HG02623 (cell line): Measurements from ENCODE around the gene CEP112.
"Not testable (repeated sequence)": the region's sequence is repeated elsewhere in the genome, so short reads cannot be mapped to it uniquely, and the experiment has no call there.

ENCODE experiments used
- ATAC-seq: cut with Tn5 transposase; IDR thresholded peaks from one replicate; pipeline ENCODE4 v1.9.1; 2021; ENCODE audit warnings: moderate library complexity; ENCODE audit not compliant: unreplicated experiment

Gene CEP112

DNA sequence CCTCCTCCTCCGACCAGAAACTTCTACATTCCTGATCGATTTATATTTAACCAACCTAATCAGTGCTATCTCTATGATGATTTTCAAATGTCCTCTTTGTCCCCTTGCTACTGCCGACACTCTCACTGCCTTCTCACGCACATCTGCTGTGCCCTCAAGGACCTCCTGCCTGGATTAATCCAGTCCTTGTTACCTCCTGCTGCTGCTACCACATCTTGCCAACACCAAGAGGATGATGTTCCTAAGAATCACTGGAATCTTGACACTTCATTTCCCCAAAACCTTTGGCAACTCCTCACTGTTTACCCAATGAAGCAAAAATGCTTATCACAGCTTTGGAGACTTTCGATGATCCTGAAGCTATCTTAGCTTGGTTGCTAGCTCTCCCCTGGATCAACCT is 343.2 kb downstream of the CEP112 start:
- no peak for ATAC-seq

DNA sequence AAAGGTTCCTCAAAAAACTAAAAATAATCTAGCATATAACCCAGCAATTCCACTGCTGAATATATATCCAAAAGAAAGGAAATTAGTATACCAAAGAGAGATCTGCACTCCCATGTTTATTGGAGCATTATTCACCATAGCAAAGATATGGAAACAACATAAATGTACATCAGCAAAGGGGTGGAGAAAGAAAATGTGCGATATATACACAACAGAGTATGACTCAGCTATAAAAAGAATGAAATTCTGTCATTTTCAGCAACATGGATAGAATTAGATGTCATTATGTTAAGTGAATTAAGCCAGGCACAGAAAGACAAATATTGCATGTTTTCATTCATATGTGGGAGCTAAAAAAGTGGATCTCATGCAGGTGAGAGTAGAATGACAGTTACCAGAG is 350.8 kb downstream of the CEP112 start:
- no peak for ATAC-seq

DNA sequence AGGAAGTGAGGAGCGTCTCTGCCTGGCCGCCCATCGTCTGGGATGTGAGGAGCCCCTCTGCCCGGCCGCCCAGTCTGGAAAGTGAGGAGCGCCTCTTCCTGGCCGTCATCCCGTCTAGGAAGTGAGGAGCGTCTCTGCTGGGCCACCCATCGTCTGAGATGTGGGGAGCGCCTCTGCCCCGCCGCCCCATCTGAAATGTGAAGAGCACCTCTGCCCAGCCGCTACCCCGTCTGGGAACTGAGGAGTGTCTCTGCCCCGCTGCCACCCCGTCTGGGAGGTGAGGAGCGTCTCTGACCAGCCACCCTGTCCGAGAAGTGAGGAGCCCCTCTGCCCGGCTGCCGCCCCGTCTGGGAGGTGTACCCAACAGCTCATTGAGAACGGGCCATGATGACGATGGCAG is 354.7 kb downstream of the CEP112 start:
- not testable (repeated sequence) for ATAC-seq

DNA sequence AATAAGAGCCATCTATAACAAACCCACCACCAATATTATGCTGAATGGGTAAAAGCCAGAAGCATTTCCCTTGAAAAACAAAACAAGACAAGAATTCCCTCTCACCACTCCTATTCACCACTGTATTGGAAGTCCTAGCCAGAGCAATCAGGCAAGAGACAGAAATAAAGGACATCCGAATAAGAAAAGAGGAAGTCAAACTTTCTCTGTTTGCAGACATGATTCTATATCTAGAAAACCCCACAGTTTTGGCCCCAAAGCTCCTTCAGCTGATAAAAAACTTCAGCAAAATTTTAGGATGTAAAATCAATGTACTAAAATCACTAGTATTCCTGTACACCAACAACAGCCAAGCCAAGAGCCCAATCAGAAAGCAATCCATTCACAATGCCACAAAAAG is 358.7 kb downstream of the CEP112 start:
- no peak for ATAC-seq

DNA sequence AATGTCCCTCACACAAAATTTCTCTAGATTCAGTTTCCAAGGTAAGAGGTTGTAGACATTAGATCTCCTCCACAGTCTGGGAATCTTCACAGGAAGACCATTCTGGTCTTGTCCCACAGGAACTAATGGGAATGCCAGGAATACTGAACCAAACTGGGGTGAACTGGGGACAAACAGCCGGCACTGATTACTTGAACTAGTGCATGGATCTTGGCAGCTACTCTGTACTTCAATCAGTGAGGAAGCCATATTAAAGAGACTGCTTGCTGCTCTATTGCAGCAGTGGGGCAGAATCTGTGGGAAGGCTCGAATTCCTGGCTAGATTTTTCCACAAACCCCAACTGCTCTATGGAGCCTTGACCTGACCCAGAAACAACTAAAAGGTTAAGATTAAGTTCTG is 361.6 kb downstream of the CEP112 start:
- no peak for ATAC-seq

DNA sequence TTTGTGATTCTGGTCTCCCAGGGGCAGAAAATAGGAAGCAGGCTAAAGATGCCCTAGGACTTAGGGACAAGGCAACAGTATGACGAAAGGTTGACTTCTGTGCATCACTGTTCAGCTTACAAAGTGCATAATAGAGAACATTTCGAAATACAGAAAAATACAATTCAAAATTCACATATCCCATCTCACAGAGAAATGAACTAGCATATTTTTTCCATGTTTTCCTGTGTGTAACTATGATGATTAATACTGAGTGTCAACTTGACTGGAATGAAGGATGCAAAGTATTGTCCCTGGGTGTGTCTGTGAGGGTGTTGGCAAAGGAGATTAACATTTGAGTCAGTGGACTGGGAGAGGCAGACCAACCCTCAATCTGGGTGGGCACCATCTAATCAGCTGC is 365.4 kb downstream of the CEP112 start:
- ATAC-seq = not testable (repeated sequence)

DNA sequence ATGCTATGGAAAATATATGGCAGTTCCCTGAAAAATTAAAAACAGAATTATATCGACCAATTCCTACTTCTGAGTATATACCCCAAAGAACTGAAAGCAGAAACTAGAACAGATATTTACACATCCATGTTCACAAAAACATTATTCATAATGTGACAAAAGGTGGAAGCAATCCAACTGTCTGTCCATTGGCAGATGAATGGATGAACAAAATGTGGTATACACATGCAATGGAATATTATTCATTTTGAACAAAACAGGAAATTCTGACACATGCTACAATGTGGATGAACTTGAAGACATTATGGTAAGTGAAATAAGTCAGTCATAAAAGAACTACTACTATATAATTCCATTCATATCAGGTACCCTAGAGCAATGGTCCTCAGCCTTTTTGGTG is 367.0 kb downstream of the CEP112 start:
- ATAC-seq = no peak

DNA sequence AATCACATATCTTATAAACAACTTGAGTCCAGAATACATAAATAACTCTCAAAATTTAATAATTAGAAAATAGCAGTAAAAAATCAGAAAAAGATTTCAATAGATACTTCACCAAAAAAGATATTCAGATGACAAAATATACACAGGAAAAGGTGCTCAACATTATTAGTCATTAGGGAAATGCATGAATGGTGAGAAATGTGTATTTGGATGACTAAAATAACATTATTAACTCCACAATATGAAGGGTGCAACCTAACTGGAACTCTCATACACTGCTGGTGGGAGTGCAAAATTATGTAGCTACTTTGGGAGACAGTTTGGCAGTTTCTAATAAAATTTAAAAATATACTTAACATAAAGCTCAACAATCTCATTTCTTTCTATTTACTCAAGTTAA is 368.2 kb downstream of the CEP112 start:
- ATAC-seq = no peak

DNA sequence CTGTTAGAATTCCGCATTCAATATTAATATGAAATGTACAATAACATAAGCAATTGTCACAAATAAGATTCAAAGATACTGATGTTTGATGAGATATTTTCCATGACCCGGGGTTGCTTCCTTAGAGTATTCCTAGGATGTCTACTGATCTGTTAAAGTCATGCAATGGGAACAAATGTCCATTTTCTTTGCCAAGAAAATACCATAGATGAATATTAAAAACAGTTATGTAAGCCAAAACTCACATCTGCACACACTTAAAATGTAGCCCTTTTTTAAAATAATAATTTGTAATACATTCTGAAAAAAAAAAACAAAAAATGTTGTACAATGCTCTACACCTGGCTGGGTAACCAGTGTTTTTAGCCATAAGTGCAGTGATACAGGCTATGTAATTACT is 371.1 kb downstream of the CEP112 start:
- ATAC-seq = no peak

DNA sequence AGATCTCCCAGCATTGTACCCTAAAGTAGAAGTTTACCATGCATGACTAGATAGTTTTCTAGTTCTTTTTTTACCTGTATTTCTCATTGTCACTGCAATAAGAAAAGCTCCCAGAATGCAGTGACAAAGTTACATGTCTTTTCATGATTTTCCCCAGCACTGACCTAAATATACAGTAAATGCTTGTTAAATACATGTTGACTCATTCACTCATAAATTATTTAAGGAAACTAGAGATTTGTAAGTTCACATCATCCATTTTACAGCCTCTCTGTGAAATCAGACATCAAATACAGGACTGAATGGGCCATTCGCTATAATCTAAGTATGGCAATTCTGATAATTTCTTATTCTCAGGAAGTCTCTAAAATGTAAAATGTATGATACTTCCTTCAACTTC is 371.6 kb downstream of the CEP112 start:
- ATAC-seq = no peak

DNA sequence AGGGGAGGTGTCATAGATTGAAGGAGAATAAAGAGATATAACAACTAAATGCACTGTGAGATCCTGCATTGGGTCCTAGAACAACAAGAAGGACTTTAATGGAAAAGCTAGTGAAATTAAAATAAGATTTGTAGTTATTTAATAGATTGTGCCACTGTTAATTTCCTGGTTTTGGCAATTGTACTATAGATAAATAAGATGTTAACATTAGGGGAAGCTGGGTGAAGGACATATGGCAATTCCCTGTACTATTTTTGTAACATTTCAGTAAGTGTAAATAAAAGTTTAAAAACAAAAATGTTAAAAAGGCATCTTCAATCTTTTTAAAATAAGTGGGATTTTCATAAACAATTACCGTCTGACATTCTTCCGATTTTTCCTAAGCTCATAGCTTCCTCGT is 372.1 kb downstream of the CEP112 start:
- no peak for ATAC-seq

DNA sequence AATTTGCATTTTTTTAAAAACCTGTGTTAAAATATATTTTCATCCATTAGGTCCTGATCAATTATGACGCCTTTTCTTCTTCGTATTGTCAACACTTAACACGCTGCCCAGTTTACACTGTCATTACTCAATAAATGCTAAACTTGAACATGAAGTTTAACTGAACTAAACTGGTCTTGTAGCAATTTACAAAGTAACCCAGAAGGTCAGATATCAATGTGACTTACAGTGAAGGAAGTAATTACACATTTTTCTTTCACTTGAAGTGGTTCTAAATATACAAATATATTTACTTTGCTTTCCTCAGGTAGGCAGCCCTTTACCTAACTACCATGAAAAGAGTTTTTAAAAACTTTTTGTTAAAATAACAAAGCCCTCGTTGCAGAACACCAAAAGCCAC is 374.0 kb downstream of the CEP112 start:
- ATAC-seq = no peak

DNA sequence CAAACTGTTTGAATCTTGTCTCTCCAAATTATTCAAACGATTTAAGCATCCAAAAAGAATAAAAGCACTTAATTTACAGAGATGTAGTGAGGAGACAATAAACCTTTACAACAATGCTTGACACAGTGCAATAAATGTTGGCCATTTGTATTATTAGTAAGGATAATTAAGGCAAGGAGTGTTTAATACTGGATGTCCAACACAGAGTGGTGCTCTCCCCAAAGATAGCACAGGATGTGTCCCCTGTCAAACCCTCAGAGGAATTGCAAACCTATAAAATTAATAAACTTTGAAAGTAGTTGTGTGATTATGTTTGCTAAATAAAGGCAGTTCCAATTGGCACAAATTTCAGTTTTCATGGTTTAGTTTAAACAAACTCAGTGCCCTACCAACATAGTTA is 377.5 kb downstream of the CEP112 start:
- no peak for ATAC-seq

DNA sequence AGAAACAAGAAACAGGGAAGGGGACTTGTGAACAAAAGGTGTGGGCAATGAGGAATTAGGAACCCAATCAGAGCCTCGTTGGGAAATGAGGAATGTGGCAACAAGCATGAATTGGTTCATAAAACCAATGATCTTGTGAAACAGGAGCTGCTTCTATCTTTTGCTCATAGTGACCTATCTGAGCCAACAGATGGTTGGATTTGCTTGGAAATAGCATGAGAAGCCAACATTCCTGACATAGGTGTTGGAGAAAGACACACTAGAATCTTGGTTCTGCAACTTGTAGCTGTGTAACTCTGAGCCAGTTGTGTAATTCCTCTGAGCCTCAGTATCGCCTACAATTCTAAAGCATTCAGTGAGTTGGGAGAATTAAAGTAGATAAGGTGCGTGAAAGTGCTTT is 378.6 kb downstream of the CEP112 start:
- ATAC-seq = no peak

DNA sequence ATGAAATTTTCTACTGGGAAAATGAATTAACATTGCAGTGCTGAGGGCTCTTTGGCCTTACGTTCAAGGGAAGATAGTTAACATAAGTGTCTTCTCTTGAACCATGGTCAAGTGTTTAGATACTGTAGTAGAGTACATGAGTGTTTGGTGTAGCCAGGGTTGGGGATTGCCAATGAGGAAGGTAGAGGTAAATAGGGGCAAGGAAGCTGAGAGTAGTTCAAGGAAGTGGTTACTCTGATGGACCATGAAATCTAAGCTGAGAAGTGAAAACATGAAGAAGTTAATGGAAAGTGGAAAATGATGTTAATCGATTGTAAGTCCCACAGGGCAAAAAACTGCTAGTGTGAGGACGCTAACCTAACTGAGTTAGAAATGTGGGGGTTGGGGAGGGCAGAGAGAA is 380.9 kb downstream of the CEP112 start:
- no peak for ATAC-seq

DNA sequence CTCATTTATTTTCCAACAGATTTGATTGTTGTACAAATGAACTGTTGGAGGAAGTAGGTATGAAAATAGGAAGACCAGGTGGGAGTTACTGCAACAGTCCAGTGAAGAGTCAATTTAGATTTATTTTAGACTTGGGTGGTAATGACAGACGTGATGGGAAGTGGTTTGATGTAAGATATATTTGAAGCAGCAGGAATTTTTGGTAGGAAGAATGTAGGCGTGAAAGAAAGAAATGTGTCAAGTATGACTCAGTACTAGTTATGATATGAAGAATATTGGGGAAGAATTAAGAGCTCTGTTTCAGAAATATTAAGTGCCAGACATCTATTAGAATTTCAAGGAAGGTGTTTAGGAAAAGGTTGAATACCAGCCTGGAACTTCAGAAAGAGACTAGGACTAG is 382.6 kb downstream of the CEP112 start:
- no peak for ATAC-seq

DNA sequence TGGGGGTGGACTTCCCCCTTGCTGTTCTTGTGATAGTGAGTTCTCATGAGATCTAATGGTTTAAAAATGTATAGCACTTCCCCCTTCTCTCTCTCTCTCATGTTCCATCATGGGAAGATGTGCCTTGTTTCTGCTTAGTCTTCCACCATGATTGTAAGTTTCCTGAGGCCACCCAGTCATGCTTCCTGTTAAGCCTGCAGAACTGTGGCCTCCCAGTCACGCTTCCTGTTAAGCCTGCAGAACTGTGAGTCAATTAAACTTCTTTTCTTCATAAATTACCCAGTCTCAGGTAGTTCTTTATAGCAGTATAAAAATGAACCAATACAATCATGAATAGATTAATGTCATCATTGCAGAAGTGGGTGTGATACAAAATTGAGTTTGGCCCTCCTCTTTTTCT is 383.4 kb downstream of the CEP112 start:
- not testable (repeated sequence) for ATAC-seq

DNA sequence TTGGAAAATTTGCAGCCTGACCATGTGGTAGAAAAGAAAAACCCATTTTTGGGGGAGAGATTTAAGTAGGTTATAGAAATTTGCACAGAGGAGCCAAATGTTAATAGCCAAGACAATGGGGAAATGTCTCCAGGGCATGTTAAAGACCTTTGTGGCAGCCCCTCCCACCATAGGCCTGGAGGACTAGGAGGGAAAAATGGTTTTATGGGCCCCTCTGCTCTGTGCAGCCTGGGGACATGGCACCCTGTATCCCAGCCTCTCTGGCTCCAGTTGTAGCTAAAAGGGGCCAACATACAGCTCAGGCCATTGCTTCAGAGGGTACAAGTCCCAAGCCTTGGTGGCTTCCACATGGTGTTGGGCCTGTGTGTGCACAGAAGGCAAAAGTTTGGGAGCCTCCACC is 384.6 kb downstream of the CEP112 start:
- ATAC-seq = no peak

DNA sequence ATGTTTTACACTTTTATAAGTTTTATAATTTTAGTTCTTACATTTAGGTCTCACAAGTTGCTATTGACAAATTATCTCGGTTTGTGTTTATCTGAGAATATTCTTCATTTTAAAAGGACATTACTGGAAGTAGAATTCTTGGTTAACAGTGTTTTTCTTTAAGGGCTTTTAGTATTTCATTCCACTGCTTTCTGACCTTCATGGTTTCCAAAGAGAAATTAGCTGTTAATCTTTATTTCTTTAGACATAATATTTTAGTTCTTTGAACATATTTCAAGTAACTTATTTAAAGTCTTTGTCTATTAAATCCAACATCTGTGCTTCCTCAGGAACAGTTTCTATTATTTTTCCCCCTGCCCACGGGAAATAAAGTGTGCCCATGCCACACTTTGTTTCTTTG is 390.4 kb downstream of the CEP112 start:
- no peak for ATAC-seq

DNA sequence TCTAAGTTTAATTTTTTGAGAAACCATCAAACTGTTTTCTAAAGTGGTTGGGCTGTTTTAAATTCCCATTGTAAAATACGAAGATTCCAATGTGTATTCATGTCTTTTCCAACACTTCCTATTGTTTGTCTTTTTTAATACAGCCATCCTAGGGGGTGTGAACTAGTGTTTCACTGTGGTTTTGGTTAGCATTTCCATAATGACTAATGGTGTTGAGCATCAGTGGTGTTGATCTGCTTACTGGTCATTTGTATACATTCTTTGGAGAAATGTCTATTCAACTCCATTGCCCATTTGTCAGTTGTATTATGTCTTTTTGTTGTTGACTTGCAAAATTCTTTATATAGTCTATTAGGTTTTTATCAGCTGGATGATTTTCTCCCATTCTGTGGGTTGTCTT is 391.3 kb downstream of the CEP112 start:
- ATAC-seq = no peak

DNA sequence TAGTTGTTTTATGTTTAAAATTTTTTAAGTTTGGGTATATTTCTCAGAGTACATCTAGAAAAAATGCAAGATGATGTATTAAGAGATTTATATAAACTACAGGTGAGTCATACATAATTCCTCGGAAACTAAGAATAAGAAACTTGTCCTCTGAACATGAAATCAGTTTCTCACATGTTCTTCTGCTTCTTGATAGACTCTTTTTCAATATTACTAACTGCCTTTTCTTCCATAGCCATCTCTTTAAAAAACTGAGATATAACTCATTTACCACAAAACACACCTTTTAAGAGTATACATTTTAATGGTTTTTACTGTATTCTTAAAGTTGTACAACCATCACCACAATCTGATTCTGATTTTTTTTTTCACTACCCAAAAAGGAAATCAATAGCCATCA is 392.1 kb downstream of the CEP112 start:
- ATAC-seq = no peak

DNA sequence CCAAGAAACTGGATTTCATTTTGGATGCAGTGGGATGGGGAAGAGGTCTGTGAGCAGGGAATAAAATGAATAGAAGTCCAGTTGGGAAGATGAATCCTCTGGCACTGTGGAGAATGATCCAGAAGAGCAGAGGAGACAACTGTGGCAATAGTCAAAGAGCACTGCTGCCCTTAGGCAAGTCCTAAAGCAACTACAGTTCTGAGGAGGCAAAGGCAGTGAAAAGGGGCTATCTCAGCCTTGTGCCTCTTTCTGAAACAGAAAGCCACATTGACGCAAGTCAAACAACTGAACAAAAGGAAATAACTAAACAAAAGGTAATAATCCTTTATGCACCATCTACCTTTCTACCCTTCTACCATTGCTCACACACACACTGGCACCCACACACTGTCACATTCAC is 392.5 kb downstream of the CEP112 start:
- no peak for ATAC-seq

DNA sequence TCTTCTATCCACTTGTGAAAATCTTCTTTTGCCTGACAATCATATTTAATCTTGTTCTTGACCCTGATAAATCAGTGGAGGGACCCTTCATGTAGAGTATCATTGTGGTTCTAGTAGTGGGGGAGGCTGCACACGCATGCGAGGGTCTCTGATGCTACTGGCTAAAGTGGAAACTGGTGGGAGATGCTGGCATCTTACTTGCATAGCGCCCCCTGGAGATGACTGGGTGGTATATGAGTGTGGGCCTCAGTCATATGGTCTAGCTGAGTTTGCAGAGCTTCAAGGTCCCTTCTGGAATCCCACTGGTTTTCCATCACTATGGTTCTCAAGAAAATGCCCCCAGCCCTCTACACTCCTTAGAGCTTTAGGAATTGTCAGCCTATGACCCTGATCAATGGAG is 394.1 kb downstream of the CEP112 start:
- ATAC-seq = no peak

DNA sequence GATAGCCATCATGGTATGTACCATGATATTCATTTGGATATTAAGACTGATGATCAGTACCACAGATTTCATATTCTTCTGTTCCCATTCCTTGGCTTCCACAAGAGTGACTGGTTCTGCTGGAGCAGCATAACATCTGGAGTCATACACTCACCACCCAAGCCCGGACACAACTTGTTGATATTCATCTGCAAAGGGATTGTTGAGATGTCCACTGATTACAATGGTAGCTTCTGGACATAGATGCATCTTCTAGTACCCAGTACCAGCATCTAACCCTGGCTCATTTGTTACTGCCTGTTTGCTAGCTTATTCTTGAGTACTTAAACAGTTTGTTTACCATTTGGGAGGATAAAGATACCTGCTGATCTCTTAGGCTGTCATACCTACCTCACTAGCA is 394.8 kb downstream of the CEP112 start:
- no peak for ATAC-seq
